Measurements from ENCODE around the gene TST. TPM values are rescaled to one million over a fixed set of nuclear protein-coding genes. Genes with fewer than 3 reads are reported as not detected.

Gene TST
- total and polyA plus RNA-seq, 9 of the 15 experiments (the other 6 are each of a cell fraction or from before 2014, with no cell fraction given) = 1.4 to 26.9 (median 12.4) TPM

DNA sequence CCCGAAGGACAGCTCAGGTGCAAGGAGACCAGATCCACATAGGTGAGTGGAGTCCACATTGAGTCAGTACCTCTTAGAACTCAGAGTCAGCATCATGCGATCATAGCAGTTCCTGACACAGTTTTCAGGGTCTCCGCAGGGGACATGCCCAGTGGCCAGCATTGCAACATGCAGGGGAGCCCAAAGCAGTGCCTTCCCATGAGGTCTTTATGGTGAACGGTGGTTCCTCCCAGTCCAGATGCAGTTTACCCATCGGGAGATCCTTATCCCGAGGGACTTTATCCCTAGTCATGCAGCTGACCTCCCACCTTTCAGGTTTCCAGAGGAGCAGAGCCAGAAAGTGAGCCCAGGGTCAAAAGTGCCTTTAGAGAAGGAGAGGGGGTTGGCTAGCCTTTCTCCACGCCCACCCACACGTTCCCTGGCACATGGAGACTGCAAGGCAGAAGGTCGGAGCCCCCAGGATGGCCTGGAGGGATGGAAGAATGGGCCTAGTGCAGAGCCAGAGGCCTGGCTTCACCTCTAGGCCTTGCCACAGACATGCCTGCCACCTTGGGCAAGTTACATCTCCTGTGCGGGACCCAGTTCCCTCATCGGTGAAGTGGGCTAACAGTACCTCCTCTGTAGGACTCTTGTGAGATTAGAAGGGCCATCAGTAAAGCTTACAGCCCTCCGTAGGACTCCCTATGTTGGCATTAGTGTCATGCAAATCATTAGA is 38.7 kb upstream of the TST start:
- ChIA-PET POLR2A (no interaction called here), CTCF (ENCODE audit: low intra/inter-chr PET ratio) (no interaction called here)
- H3K4me1 ChIP-seq (replicated peaks in 1 of 2; ENCODE audit: control insufficient read depth in 2 of 2, insufficient read depth in 2 of 2, low read length in 2 of 2) = peaks cover 0 to 13% of the 10 kb centered on the region in 2 experiments; a peak in 2 of 5 replicates
- H3K4me2 ChIP-seq (ENCODE audit: insufficient read depth, low read length) = no peak overlapping the region
- no peaks in the 10 kb centered on the region for H3K9me3 ChIP-seq (replicated peaks; ENCODE audit: control insufficient read depth, insufficient read depth, low read depth, low read length)
- H3K9me1 ChIP-seq (ENCODE audit: control insufficient read depth, insufficient read depth, low read length) = no peaks in the 10 kb centered on the region
- no peaks in the 10 kb centered on the region for H3K79me2 ChIP-seq (ENCODE audit: control insufficient read depth, insufficient read depth, low read length)
- no peaks in the 10 kb centered on the region for H3K36me3 ChIP-seq (ENCODE audit: control insufficient read depth, insufficient read depth, low read length)
- BruUV-seq (replicated peaks) = no TSS peak
- H3K27me3 ChIP-seq (ENCODE audit: control insufficient read depth in 2 of 2, insufficient read depth in 2 of 2, low read length in 2 of 2) = peaks cover 13 to 81% of the 10 kb centered on the region in 2 experiments; a peak in 4 of 5 replicates
- H2AFZ ChIP-seq (ENCODE audit: low read depth, low read length) = no peak overlapping the region
- DNase-seq (ENCODE audit: extremely low read depth in 1 of 4, low spot score in 3 of 4) (no peak), ATAC-seq (no peak), FAIRE-seq (no peak)
- WGBS (ENCODE audit: insufficient coverage, low coverage, missing lambda C conversion rate) = 9% methylated on average over 12 of the region's 12 CpGs
- in situ Hi-C loops (cut with MboI) = no loop called here
- intact Hi-C loops (cut with micrococcal nuclease) = no loop called here
- no peak for TF ChIP-seq RBFOX2 (IDR thresholded peaks at IDR 0.05; ENCODE audit: low read depth, low read length)
- H3K4me3 ChIP-seq = no peak overlapping the region
- H3K9ac ChIP-seq (ENCODE audit: insufficient read depth in 1 of 2, low read depth in 2 of 2, low read length in 2 of 2) = no peak overlapping the region
- no peaks in the 10 kb centered on the region; the same call in 1 of the 2 replicates for H4K20me1 ChIP-seq (replicated peaks; ENCODE audit: control insufficient read depth, insufficient read depth, low read length)
- H3K27ac ChIP-seq (ENCODE audit: extremely low read depth, low read depth, low read length) = no peak overlapping the region

DNA sequence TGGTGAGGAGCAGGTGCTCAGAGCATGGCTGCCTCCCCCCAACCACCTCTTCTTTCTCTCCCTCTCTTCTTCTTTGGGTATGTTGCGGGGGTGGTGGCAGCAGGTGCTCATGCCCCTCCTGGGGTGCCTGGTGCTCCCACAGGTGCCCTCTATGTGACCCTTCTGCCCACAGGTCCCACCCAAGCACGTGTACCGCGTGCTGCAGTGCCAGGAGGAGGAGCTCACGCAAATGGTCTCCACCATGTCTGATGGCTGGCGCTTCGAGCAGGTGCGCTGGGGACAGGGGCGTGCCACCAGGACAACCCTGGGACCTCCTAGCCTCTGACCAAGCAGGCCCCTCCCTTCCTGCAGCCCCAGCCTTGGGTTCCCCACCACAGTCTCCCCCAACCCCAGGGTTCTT is 38.0 kb upstream of the TST start:
- H2AFZ ChIP-seq (ENCODE audit: low read depth, low read length) = no peak overlapping the region
- TF ChIP-seq GABPA (tag; conservative IDR thresholded peaks at IDR 0.05; ENCODE audit: low read depth) (no peak), NR2F6 (CRISPR knock-in tag; IDR thresholded peaks at IDR 0.05) (no peak), IFI16 (CRISPR knock-in tag; IDR thresholded peaks at IDR 0.05) (no peak), ILK (tag; IDR thresholded peaks at IDR 0.05; ENCODE audit: borderline replicate concordance, low read depth) (no peak), ZBTB7A (IDR thresholded peaks at IDR 0.05; ENCODE audit: borderline replicate concordance, control insufficient read depth, low read depth, low read length) (no peak), CSDE1 (IDR thresholded peaks at IDR 0.05) (no peak), MCM5 (IDR thresholded peaks at IDR 0.05; ENCODE audit: low read depth) (no peak), DPF2 (IDR thresholded peaks at IDR 0.05) (no peak), GTF2E2 (tag; IDR thresholded peaks at IDR 0.05) (no peak), RBM14 (IDR thresholded peaks at IDR 0.05; ENCODE audit: borderline replicate concordance, insufficient read depth, low read depth, low read length) (no peak), KDM4B (IDR thresholded peaks at IDR 0.05; ENCODE audit: borderline replicate concordance in 2 of 2, low read depth in 1 of 2) (no peak)
- TF ChIP-seq, protein P1, sequence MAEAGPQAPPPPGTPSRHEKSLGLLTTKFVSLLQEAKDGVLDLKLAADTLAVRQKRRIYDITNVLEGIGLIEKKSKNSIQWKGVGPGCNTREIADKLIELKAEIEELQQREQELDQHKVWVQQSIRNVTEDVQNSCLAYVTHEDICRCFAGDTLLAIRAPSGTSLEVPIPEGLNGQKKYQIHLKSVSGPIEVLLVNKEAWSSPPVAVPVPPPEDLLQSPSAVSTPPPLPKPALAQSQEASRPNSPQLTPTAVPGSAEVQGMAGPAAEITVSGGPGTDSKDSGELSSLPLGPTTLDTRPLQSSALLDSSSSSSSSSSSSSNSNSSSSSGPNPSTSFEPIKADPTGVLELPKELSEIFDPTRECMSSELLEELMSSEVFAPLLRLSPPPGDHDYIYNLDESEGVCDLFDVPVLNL (CRISPR knock-in tag; IDR thresholded peaks at IDR 0.05; ENCODE audit: low read depth) = no peak
- TF ChIP-seq, protein P2, sequence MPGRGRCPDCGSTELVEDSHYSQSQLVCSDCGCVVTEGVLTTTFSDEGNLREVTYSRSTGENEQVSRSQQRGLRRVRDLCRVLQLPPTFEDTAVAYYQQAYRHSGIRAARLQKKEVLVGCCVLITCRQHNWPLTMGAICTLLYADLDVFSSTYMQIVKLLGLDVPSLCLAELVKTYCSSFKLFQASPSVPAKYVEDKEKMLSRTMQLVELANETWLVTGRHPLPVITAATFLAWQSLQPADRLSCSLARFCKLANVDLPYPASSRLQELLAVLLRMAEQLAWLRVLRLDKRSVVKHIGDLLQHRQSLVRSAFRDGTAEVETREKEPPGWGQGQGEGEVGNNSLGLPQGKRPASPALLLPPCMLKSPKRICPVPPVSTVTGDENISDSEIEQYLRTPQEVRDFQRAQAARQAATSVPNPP (IDR thresholded peaks at IDR 0.05; ENCODE audit: borderline replicate concordance, insufficient read depth, insufficient read length) = no peak
- H3K4me2 ChIP-seq (ENCODE audit: insufficient read depth, low read length) = no peak overlapping the region
- FAIRE-seq (no peak), DNase-seq (ENCODE audit: extremely low read depth in 1 of 4, low spot score in 3 of 4) (no peak), ATAC-seq (no peak)
- WGBS (ENCODE audit: insufficient coverage, low coverage, missing lambda C conversion rate) = 2% methylated on average over 8 of the region's 9 CpGs
- H4K20me1 ChIP-seq (replicated peaks; ENCODE audit: control insufficient read depth, insufficient read depth, low read length) = no peaks in the 10 kb centered on the region; the same call in 1 of the 2 replicates
- in situ Hi-C loops (cut with MboI) (no loop called here), intact Hi-C loops (cut with micrococcal nuclease) (no loop called here)
- H3K36me3 ChIP-seq (ENCODE audit: control insufficient read depth, insufficient read depth, low read length) = no peaks in the 10 kb centered on the region
- CTCF ChIA-PET (ENCODE audit: low intra/inter-chr PET ratio) = no interaction called here
- BruUV-seq (replicated peaks) = no TSS peak
- H3K27ac ChIP-seq (ENCODE audit: extremely low read depth, low read depth, low read length) = no peak overlapping the region
- no peaks in the 10 kb centered on the region for H3K9me3 ChIP-seq (replicated peaks; ENCODE audit: control insufficient read depth, insufficient read depth, low read depth, low read length)
- H3K9me1 ChIP-seq (ENCODE audit: control insufficient read depth, insufficient read depth, low read length) = no peaks in the 10 kb centered on the region
- no peak overlapping the region for H3K9ac ChIP-seq (ENCODE audit: insufficient read depth in 1 of 2, low read depth in 2 of 2, low read length in 2 of 2)
- H3K27me3 ChIP-seq (ENCODE audit: control insufficient read depth in 2 of 2, insufficient read depth in 2 of 2, low read length in 2 of 2) = peaks cover 13 to 79% of the 10 kb centered on the region in 2 experiments; a peak in 4 of 5 replicates
- POLR2A ChIA-PET = no interaction called here
- no peaks in the 10 kb centered on the region for H3K79me2 ChIP-seq (ENCODE audit: control insufficient read depth, insufficient read depth, low read length)
- H3K4me3 ChIP-seq = no peak overlapping the region
- peaks cover 0 to 15% of the 10 kb centered on the region in 2 experiments; a peak in 2 of 5 replicates for H3K4me1 ChIP-seq (replicated peaks in 1 of 2; ENCODE audit: control insufficient read depth in 2 of 2, insufficient read depth in 2 of 2, low read length in 2 of 2)

Measured in K562 (cell line).